ENCODE data around the gene KCNQ1.

KCNQ1 gene

DNA sequence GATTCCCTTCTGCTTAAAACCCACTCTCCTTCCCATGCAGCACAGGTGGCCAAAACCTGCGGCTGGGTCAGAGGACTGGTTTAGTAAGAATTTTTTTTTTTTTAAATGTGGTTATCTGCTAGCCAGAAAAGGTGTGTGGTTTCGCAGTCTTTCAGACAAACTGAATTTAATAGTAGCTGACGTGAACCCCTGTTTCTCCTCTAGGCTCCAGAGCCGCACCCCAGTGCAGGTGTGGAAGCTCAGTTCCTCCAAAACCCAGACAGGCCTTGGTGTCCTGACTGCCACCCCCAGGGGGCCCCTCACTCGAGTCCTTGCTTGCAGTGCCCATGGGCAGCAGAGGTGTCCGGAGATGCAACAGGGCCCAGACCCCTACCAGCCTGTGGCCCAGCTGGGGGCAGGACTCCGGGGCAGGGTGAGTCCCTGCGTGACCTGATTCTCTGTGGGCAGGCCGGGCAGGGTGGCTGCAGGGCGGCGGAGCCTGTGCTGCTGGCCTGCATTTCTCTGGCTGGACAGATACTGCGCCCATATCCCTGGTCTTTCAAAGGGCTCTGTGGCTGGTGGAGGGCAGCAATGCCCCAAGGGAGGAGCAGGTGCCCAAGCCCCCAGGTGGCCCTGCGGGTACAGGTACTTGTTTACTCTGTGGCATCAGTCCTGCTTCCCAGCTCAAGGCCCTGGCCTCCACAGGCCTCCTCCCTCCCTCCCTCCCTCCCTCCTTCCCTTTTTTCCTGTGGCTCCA lies 15.2 kb downstream of the KCNQ1 start:
- no peak for DNase-seq (ENCODE audit: low read depth, low spot score)

DNA sequence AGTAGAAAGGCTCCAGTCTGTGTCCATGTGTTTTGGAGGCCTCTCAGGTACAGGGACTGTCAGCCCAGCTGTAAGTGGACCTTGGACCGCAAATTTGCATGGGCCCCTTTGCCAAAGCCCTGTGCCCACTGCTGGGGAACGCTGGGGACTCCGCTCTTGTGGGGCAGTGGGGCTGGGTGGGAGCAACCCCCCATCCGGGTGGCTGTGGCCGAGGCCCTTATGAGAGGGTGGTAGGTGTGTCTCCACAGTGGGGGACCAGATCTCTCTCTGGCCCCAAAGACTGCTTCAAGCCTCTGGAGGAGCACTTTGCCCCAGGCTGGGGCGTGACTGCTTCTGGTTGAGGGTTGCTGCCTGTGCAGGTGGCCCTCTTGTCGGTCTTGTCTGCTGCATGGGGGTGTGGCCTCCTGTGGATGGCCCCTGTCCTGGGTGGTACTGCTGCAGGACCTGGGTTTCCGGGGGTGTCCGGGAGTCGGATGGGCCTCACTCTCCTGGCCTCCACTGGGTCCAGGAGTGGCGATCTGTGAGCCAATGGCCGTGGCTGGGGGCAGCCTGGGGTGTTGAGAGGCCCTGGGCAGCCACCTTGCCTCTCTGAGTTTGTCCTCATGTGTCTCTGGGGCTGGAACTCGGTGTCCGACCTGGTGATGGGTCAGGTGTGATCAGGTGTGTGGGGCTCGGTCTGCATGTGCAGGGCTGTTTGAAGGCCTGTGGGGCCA lies 15.9 kb downstream of the KCNQ1 start:
- DNase-seq (ENCODE audit: low read depth, low spot score), result no peak

GRCh38 chr11:2461253-2461955 lies 16.6 kb downstream of the KCNQ1 start:
- DNase-seq (ENCODE audit: low read depth, low spot score), result no peak

- no peak for DNase-seq (ENCODE audit: low read depth, low spot score)
These were observed 17.2 kb downstream of the KCNQ1 start for GRCh38 chr11:2461956-2462542.

GRCh38 chr11:2462543-2462985 lies 17.8 kb downstream of the KCNQ1 start:
- no peak for DNase-seq (ENCODE audit: low read depth, low spot score)

GRCh38 chr11:2462986-2463765 lies 18.4 kb downstream of the KCNQ1 start:
- DNase-seq (ENCODE audit: low read depth, low spot score), result no peak

DNA sequence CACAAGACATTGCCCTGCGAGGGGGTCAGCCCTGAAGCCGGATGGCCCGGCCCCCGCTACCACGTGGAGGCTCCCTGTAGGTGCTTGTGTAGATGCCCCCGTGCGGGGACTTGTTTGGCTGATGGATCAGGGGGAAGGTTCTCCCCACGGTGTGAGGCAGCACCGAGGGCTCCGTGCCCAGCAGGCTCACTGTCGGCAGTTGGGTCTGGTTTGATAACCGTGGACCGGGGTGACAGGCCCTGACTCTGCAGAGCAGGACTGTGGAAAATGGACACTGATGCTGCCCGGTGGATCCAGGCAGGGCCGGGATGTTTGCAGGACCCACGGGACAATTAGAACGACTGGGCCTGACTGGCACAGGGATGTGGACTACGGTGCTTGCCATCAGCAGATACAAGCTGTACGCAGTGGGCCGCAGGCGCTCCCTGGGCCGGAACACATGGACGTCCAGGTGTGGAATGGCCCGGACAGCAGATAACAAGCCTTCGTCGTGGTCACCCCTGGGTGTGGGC lies 19.0 kb downstream of the KCNQ1 start:
- DNase-seq (ENCODE audit: low read depth, low spot score), result no peak

- no peak for DNase-seq (ENCODE audit: low read depth, low spot score)
These were observed 19.8 kb downstream of the KCNQ1 start for GRCh38 chr11:2464451-2465165.

DNA sequence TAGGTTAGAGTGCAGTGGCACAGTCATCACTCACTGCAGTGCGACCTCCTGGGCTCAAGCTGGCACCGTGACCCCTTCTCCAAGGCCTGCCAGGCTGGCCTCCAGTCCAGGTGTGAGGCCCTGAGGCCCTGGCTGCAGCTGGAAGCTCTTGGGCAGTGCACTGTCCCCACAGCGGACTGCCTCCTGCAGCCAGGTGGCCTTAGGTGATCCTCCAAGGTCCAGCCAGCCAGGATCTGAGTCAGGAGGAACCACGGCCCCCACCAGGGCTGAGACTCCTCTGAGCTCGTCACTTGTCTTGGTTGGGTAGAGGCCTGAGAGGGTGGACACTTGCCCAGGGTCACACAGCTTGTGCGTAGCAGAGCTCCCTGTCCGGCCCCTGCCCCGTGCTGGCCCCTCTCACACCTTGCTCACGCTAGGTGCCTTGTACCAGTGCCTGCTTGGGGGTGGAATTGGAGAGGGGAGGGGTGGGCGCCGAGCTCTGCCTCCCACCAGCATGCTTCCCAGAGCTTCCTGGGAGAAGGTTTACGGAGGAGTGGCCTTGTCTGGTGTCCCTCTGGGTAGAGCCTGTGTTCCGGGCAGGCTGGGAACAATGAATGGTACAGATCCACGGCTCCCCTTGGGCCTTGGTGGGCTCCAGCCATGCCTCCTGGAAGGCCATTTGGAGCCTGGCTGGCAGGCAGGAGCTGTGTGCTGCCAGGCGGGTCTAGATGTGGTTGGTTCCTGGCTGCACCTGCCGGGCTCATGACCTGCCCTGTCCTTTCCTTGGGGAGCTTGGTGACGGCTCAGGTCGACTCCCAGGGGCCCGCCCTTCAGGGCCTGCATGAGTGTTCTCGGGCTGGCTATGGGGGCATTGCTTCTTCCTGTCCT lies 20.6 kb downstream of the KCNQ1 start:
- no peak for DNase-seq (ENCODE audit: low read depth, low spot score)

- DNase-seq (ENCODE audit: low read depth, low spot score), result no peak
These were observed 21.4 kb downstream of the KCNQ1 start for GRCh38 chr11:2466069-2466801.

- no peak for DNase-seq (ENCODE audit: low read depth, low spot score)
These were observed 22.3 kb downstream of the KCNQ1 start for GRCh38 chr11:2466869-2467694.

DNA sequence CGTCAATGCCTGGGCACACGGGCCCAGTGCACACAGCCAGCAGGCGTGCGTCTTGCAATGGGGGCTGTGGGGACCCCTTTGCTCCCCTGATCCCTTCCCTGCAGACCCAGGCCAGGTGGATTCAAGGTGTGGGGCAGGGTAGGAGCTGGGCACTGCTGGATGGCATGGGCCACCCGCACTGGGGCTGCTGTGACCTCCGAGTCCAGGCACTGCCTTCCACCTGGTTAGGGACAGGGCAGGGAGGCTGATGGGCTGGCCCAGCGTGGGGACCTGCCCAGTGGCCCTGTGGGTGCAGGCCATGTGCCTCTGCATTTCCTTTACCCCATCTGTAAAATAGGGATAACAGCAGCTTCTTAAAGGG lies 22.9 kb downstream of the KCNQ1 start:
- DNase-seq (ENCODE audit: low read depth, low spot score), result no peak

DNA sequence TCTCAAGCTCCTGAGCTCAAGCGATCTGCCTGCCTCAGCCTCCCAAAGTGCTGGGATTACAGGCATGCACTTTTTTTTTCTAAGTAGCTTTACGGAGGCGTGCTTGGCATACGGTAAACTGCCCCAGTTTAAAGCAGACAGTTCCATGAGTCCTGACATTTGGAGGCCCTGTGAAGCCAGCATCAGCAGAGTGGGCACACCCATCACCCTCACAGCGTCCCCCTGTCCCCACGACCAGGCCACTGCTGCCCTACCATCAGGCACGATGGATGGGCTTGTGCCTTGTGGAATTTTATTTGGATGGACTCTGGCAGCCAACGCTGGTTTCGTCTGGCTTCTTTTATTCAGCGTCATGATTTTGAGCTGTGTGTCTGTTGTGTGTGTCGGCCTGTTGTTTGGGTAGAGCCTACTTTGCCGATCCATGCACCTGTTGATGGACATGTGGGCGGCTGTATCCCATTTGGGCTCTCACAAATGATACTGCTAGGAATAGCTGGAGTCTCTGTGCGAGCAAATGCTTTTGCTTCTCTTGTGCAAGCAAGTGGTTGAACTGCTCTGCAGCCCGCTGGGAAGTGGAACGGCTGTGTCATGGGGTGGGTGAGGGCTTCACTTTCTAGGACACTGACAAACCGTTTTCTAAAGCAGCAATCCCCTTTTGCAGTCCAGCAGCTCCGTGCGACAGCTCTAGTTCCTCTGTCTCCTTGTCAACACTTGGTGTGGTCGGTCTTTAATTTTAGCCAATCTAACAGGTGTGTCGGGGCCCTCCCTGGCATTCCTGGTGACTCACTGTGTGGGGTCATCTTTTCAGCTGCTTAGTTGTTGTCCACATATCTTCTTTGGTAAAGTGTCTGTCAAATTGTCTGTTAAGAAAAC lies 23.8 kb downstream of the KCNQ1 start:
- no peak for DNase-seq (ENCODE audit: low read depth, low spot score)

GRCh38 chr11:2470495-2470894 lies 25.7 kb downstream of the KCNQ1 start:
- DNase-seq (ENCODE audit: low read depth, low spot score), result no peak

GRCh38 chr11:2471048-2471803 lies 26.4 kb downstream of the KCNQ1 start:
- DNase-seq (ENCODE audit: low read depth, low spot score), result no peak

DNA sequence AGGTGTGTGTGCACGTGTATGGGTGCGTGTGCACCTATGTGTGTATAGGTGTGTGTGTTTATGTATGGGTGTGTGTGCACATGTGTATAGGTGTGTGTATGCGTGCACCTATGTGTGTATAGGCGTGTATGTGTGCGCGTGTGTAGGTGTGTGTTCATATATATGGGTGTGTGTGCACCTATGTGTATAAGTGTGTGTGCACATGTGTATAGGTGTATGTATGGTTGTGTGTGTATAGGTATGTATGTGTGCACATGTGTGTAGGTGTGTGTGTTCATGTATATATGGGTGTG lies 26.9 kb downstream of the KCNQ1 start:
- DNase-seq (ENCODE audit: low read depth, low spot score), result no peak

All from activated naive CD8-positive, alpha-beta T cell treated with anti-CD3 and anti-CD28 coated beads, Interleukin-2, amount 50 U/mL, for 16 hours (primary cell).